Tibial artery (tissue), 4 donors: ENCODE measurements around the gene RAP2B.

ENCODE experiments used
- DNase-seq, 2 donors: peaks; one replicate each; pipeline ENCODE4 v3.0.0-alpha.2; 2019
- H3K27ac ChIP-seq, 2 donors: fragments of 200-600 bp; sonication (generic) in 1 of 2; 1 replicate in 1 of 2; 2 replicates in 1 of 2; pipeline ENCODE4 v1.5.1; 2018 to 2019; ENCODE audit warnings: mild to moderate bottlenecking in 1 of 2
- H3K27me3 ChIP-seq, 2 donors: fragments of 200-600 bp; sonication (generic) in 1 of 2; one replicate each; pipeline versions ENCODE4 v1.5.1 to v1.6.0; 2016 to 2019
- H3K36me3 ChIP-seq, 3 donors: fragments of 200-600 bp; sonication (generic) in 2 of 3; one replicate each; pipeline ENCODE4 v1.5.1; 2016 to 2019; ENCODE audit warnings: mild to moderate bottlenecking in 2 of 3
- H3K4me1 ChIP-seq, 4 donors: fragments of 200-600 bp; sonication (generic) in 2 of 4; 1 replicate in 3 of 4; 2 replicates in 1 of 4; pipeline ENCODE4 v1.5.1; 2016 to 2019
- H3K4me3 ChIP-seq, 2 donors: fragments of 200-600 bp; sonication (generic) in 1 of 2; 1 replicate in 1 of 2; 2 replicates in 1 of 2; pipeline ENCODE4 v1.5.1; 2018 to 2019; ENCODE audit warnings: mild to moderate bottlenecking in 2 of 2
- H3K9me3 ChIP-seq, 3 donors: fragments of 200-600 bp; sonication (generic) in 1 of 3; one replicate each; pipeline ENCODE4 v1.5.1; 2016 to 2019
- CTCF ChIP-seq, 2 experiments: fragments of 200-600 bp in 1 of 2; fragments of 450-650 bp in 1 of 2; IDR thresholded peaks; one replicate each; pipeline ENCODE4 v1.5.1; 2017 to 2019; ENCODE audit warnings: antibody characterized with exemption in 2 of 2, mild to moderate bottlenecking in 1 of 2, moderate library complexity in 1 of 2
- intact Hi-C: fragments of 100-400 bp; cut with DNase I; formaldehyde crosslinking; loops from one replicate; pipeline ENCODE4 v1.15.0; 2023; ENCODE audit warnings: low total_unique reads

The RAP2B gene

DNA sequence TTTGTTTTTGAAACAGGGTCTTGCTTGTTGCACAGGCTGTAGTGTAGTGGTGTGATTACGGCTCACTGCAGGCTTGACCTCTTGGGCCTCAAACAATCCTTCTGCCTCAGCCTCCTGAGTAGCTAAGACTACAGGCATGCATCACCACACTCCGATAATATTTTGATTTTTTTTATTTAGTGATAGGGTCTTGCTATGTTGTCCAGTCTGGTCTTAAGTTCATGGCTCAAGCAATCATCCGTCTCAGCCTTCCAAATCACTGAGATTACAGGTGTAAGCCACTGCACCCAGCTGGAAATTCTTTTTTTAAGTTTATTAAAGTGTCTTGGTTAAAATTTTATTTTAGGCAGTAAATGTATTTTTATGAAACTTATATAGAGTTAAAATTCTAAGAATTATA lies 32.2 kb upstream of the RAP2B start:
- intact Hi-C loops, result no loop called here
- no peaks in the 10 kb centered on the region for H3K27me3 ChIP-seq
- no peak overlapping the region for H3K27ac ChIP-seq

GRCh38 chr3:153130312-153130977 lies 31.6 kb upstream of the RAP2B start:
- Histone ChIP-seq H3K27ac (no peak overlapping the region), H3K9me3 (no peaks in the 10 kb centered on the region), H3K27me3 (no peaks in the 10 kb centered on the region), H3K4me3 (no peak overlapping the region), H3K36me3 (no peaks in the 10 kb centered on the region), H3K4me1 (no peaks in the 10 kb centered on the region)
- intact Hi-C loops, result no loop called here
- no peak for TF ChIP-seq CTCF (IDR thresholded peaks at IDR 0.05)
- no peak for DNase-seq

More for the DNA sequence above, 32.2 kb upstream of the RAP2B start:
- no peak for TF ChIP-seq CTCF (IDR thresholded peaks at IDR 0.05)
- Histone ChIP-seq H3K36me3 (no peaks in the 10 kb centered on the region), H3K4me3 (no peak overlapping the region), H3K9me3 (no peaks in the 10 kb centered on the region), H3K4me1 (no peaks in the 10 kb centered on the region)
- no peak for DNase-seq

- no peaks in the 10 kb centered on the region for H3K9me3 ChIP-seq
- no peak overlapping the region for H3K4me3 ChIP-seq
- DNase-seq, result no peak
- no peak overlapping the region for H3K27ac ChIP-seq
- peaks cover 0 to 6% (median 4%) of the 10 kb centered on the region in 4 donors for H3K4me1 ChIP-seq
- intact Hi-C loops, result no loop called here
- no peaks in the 10 kb centered on the region for H3K36me3 ChIP-seq
- TF ChIP-seq CTCF (IDR thresholded peaks at IDR 0.05), result no peak
- no peaks in the 10 kb centered on the region for H3K27me3 ChIP-seq
These were observed 24.4 kb upstream of the RAP2B start for GRCh38 chr3:153137626-153138025.

DNA sequence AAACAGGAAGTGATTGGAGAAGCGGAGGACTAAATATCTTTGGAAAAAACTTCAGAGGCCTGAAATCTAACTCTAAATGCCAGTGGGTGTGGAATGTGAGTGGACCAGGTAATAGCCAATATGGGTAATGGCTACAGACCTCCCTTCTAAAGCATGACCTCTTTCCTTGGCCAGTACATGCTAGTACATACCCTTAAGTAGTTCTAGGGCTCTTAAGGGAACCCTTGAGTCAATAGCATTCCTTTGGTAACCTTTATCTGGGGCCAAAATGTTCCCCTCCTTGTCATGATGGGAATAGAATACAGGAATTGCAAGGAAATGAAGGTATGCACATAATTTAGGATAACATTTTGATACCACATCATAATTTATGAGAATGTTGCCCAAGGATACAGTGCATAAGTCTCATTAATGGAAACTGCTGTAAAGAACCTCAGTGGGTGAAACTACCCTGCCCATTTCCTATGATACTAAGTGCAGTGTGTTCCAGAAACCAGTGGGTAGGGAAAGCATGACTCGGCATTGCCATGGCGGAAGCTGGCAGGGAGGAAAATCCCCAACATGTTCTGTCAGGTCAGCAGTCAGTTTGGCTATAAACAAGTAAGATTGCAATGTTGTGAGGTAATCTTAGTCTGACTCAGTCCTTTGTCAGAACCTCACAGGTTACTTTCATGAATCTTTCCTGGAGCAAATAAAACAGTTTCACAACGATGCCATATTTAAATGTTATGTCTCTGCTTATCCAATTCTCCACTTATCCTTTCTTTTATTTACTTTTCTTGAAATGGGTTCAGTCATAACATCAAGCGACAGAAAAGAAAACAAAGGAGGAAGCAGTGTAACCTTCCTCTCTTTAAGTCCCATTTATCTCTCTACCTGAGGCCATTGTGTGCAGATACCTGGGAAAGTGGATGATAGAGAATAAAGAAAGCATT lies 23.5 kb upstream of the RAP2B start:
- intact Hi-C loops, result no loop called here
- peak; percentile 71 to 83 for DNase-seq
- H3K36me3 ChIP-seq, result no peaks in the 10 kb centered on the region
- no peak overlapping the region for H3K4me3 ChIP-seq
- no peaks in the 10 kb centered on the region for H3K27me3 ChIP-seq
- no peak for TF ChIP-seq CTCF (IDR thresholded peaks at IDR 0.05)
- peak overlapping the region; percentile 14 to 48 for H3K27ac ChIP-seq
- H3K4me1 ChIP-seq, result peaks cover 0 to 6% (median 4%) of the 10 kb centered on the region in 4 donors
- H3K9me3 ChIP-seq, result no peaks in the 10 kb centered on the region

DNA sequence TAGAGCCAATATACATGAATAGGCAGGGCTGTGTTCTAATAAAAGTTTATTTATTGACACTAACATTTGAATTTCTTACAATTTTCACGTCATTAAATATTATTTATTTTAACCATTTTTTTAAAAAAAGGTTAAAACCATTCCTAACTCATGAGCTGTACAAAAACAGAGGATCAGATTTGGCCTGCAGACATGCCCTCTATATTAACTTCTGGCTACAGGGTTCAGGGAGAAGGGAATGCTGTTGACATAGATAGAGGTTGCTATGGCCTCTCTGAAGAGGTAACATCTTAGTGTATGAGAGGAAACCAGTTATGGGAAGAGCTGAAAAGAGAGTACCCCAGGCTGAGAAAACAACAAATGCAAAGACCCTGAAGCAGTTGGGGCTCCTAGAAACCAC lies 19.1 kb upstream of the RAP2B start:
- Histone ChIP-seq H3K4me1 (peaks cover 0 to 6% (median 4%) of the 10 kb centered on the region in 4 donors), H3K4me3 (no peak overlapping the region), H3K27ac (no peak overlapping the region), H3K9me3 (no peaks in the 10 kb centered on the region), H3K27me3 (no peaks in the 10 kb centered on the region), H3K36me3 (no peaks in the 10 kb centered on the region)
- TF ChIP-seq CTCF (IDR thresholded peaks at IDR 0.05), result no peak
- intact Hi-C loops, result no loop called here
- no peak for DNase-seq
